H1 (cell line): ENCODE data around the gene MAGI3.

Source experiments
- CBX5 ChIP-seq: fragments of 300-800, 300-1000 bp; sonication (generic); IDR thresholded peaks from 2 replicates; pipeline ENCODE4 v1.7.1; 2016; ENCODE audit warnings: antibody characterized with exemption, low read length, low read depth
- CTCF ChIP-seq, 3 experiments: IDR thresholded peaks; 1 replicate in 2 of 3; 2 replicates in 1 of 3; pipeline versions ENCODE4 v1.5.1 to v1.6.1; 2011; ENCODE audit warnings: low read length in 3 of 3, mild to moderate bottlenecking in 3 of 3, inconsistent platforms in 2 of 3, low read depth in 1 of 3, moderate library complexity in 1 of 3; ENCODE audit not compliant: insufficient read depth in 1 of 3; ENCODE audit errors: control extremely low read depth in 1 of 3
- EP300 ChIP-seq, 2 experiments: IDR thresholded peaks; 1 replicate in 1 of 2; 2 replicates in 1 of 2; pipeline ENCODE4 v1.6.1; 2011 to 2012; ENCODE audit warnings: low read depth in 2 of 2, low read length in 2 of 2, mild to moderate bottlenecking in 2 of 2, borderline replicate concordance in 1 of 2, inconsistent platforms in 1 of 2, moderate library complexity in 1 of 2
- SIN3A ChIP-seq, 2 experiments: IDR thresholded peaks in 1 of 2; conservative IDR thresholded peaks in 1 of 2; 2 replicates each; pipeline ENCODE4 v1.6.1; 2011 to 2012; ENCODE audit warnings: low read length in 2 of 2, improper control_type of control experiment in 1 of 2, low read depth in 1 of 2, mild to moderate bottlenecking in 1 of 2
- SP2 ChIP-seq: IDR thresholded peaks from 2 replicates; pipeline ENCODE4 v1.6.1; 2012; ENCODE audit warnings: mild to moderate bottlenecking, low read length, inconsistent platforms
- YY1 ChIP-seq: IDR thresholded peaks from 2 replicates; pipeline ENCODE4 v1.6.1; 2011; ENCODE audit warnings: low read depth, mild to moderate bottlenecking, low read length
- TF ChIP-seq, protein P1 (sequence below): IDR thresholded peaks from 2 replicates; pipeline ENCODE4 v1.6.1; 2012; ENCODE audit warnings: inconsistent platforms

DNA sequence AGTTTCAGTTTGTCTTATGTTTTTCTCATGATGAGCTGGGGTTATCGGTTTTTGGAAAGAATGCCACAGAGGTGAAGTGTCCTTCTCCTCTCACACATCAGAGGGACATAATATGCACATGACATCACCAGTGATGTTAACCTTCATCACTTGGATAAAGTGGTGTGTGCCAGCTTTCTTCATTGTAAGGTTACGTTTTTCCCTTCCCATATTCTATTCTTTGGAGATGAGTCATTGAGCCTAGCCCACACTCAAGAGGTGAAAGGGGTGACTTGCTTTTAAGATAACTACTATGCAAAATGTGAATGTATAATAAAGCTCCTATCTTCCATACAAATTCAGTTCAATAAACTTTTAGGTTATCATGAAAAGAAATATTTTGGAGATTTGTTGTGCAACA is 36.7 kb upstream of the MAGI3 start:
- TF ChIP-seq, protein P1, sequence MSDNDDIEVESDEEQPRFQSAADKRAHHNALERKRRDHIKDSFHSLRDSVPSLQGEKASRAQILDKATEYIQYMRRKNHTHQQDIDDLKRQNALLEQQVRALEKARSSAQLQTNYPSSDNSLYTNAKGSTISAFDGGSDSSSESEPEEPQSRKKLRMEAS, result no peak
- no peak for TF ChIP-seq CBX5
- no peak for TF ChIP-seq SIN3A (conservative IDR thresholded peaks at IDR 0.05 in 1 of 2, IDR thresholded peaks at IDR 0.05 in 1 of 2; ENCODE audit: low read depth in 1 of 2, low read length in 2 of 2)
- no peak for TF ChIP-seq CTCF (IDR thresholded peaks at IDR 0.05; ENCODE audit: control extremely low read depth in 1 of 3, insufficient read depth in 1 of 3, low read depth in 1 of 3, low read length in 3 of 3)
- TF ChIP-seq YY1, result no peak
- no peak for TF ChIP-seq EP300 (IDR thresholded peaks at IDR 0.05; ENCODE audit: borderline replicate concordance in 1 of 2, low read depth in 2 of 2, low read length in 2 of 2)
- TF ChIP-seq SP2, result no peak
